IMR-90 (cell line): Measurements from ENCODE around the gene GPR142. TPM values are rescaled to one million over a fixed set of nuclear protein-coding genes. Genes with fewer than 3 reads are reported as not detected.

ENCODE experiments used
- ATAC-seq: fragments of 200-7000 bp; cut with Tn5 transposase; 2 replicates; pipeline ENCODE4 v1.9.1; 2020; ENCODE audit warnings: low read depth, mild to moderate bottlenecking, moderate library complexity
- BruUV-seq: library from RNA; stranded (reverse); fragments of 400-500 nt; replicated peaks from 2 replicates; lab custom pipeline; 2021; lab: Mats Ljungman, UMichigan
- CTCF ChIA-PET: fragments of 300-600 bp; formaldehyde crosslinking; extraction: SDS; loops from one replicate; lab custom pipeline; 2021; ENCODE audit warnings: antibody characterized with exemption; lab: Yijun Ruan, JAX
- POLR2A ChIA-PET: fragments of 300-600 bp; sonication (Branson Sonifier 250); formaldehyde crosslinking; loops from one replicate; lab custom pipeline; 2022; ENCODE audit warnings: antibody characterized with exemption; ENCODE audit not compliant: unreplicated experiment; lab: Charles Lee
- DNase-seq: peaks from one replicate; pipeline ENCODE4 v3.0.0; 2013
- H2AFZ ChIP-seq: replicated peaks from 2 replicates; pipeline ENCODE3; 2013; ENCODE audit warnings: low read length, mild to moderate bottlenecking; ENCODE audit not compliant: poor library complexity
- H2AK5ac ChIP-seq: 2 replicates; pipeline ENCODE4 v1.6.1; 2013; ENCODE audit warnings: low read depth, low read length, inconsistent platforms
- H2AK9ac ChIP-seq: replicated peaks from 2 replicates; pipeline ENCODE3; 2013; ENCODE audit warnings: mild to moderate bottlenecking, low read depth, low read length, moderate library complexity; ENCODE audit not compliant: poor library complexity
- H2BK120ac ChIP-seq: 2 replicates; pipeline ENCODE4 v1.6.1; 2013; ENCODE audit warnings: low read depth, low read length, inconsistent platforms
- H2BK15ac ChIP-seq: 3 replicates; pipeline ENCODE4 v1.6.1; 2013; ENCODE audit warnings: low read depth, low read length, inconsistent platforms
- H2BK20ac ChIP-seq: 2 replicates; pipeline ENCODE4 v1.6.1; 2013; ENCODE audit warnings: low read depth, mild to moderate bottlenecking, inconsistent platforms, low read length, moderate library complexity
- H2BK5ac ChIP-seq: 2 replicates; pipeline ENCODE4 v1.6.1; 2013; ENCODE audit warnings: mild to moderate bottlenecking, low read depth, low read length, inconsistent platforms; ENCODE audit not compliant: poor library complexity, severe bottlenecking
- H3K14ac ChIP-seq: replicated peaks from 2 replicates; pipeline ENCODE4 v1.6.1; 2013; ENCODE audit warnings: low read depth, low read length, inconsistent platforms
- H3K18ac ChIP-seq: 2 replicates; pipeline ENCODE4 v1.6.1; 2013; ENCODE audit warnings: low read depth, low read length, control low read depth
- H3K23ac ChIP-seq: 2 replicates; pipeline ENCODE4 v1.6.1; 2013; ENCODE audit warnings: low read depth, low read length, inconsistent platforms
- H3K27ac ChIP-seq: 2 replicates; pipeline ENCODE4 v1.5.1; 2013; ENCODE audit warnings: mild to moderate bottlenecking, control low read depth, low read length; ENCODE audit not compliant: insufficient read depth
- H3K27me3 ChIP-seq: 2 replicates; pipeline ENCODE4 v1.6.1; 2013; ENCODE audit warnings: low read length; ENCODE audit not compliant: control insufficient read depth, insufficient read depth
- H3K36me3 ChIP-seq: 2 replicates; pipeline ENCODE4 v1.6.1; 2013; ENCODE audit warnings: low read length, mixed read lengths; ENCODE audit not compliant: control insufficient read depth, insufficient read depth
- H3K4ac ChIP-seq: 2 replicates; pipeline ENCODE4 v1.6.1; 2013; ENCODE audit warnings: low read depth, low read length, inconsistent platforms
- H3K4me1 ChIP-seq: 2 replicates; pipeline ENCODE4 v1.6.1; 2013; ENCODE audit warnings: low read length, mixed read lengths; ENCODE audit not compliant: control insufficient read depth, insufficient read depth
- H3K4me2 ChIP-seq: 2 replicates; pipeline ENCODE4 v1.6.1; 2013; ENCODE audit warnings: low read depth, mild to moderate bottlenecking, control low read depth, low read length, moderate library complexity
- H3K4me3 ChIP-seq: 2 replicates; pipeline ENCODE4 v1.5.1; 2013; ENCODE audit warnings: low read depth, mild to moderate bottlenecking, control low read depth, low read length, moderate library complexity; ENCODE audit not compliant: insufficient read depth
- H3K56ac ChIP-seq: 2 replicates; pipeline ENCODE4 v1.6.1; 2013; ENCODE audit warnings: low read length, inconsistent platforms; ENCODE audit not compliant: insufficient read depth; ENCODE audit errors: extremely low read depth
- H3K79me1 ChIP-seq, 2 experiments: 2 replicates each; pipeline ENCODE4 v1.6.1; 2013; ENCODE audit warnings: low read length in 2 of 2, inconsistent platforms in 1 of 2, low read depth in 1 of 2
- H3K9ac ChIP-seq: 2 replicates; pipeline ENCODE4 v1.6.1; 2013; ENCODE audit warnings: low read depth, low read length, control low read depth
- H3K9me1 ChIP-seq: 2 replicates; pipeline ENCODE4 v1.6.1; 2013; ENCODE audit warnings: low read length, inconsistent platforms; ENCODE audit not compliant: insufficient read depth
- H3K9me3 ChIP-seq: 2 replicates; pipeline ENCODE4 v1.6.1; 2013; ENCODE audit warnings: low read length; ENCODE audit not compliant: control insufficient read depth, insufficient read depth
- H4K20me1 ChIP-seq: 2 replicates; pipeline ENCODE4 v1.6.1; 2013; ENCODE audit warnings: low read length, inconsistent platforms; ENCODE audit not compliant: insufficient read depth
- H4K5ac ChIP-seq: 2 replicates; pipeline ENCODE4 v1.6.1; 2013; ENCODE audit warnings: mild to moderate bottlenecking, low read depth, low read length, control low read depth
- H4K8ac ChIP-seq, 2 experiments: 2 replicates each; pipeline ENCODE4 v1.6.1; 2013; ENCODE audit warnings: low read depth in 2 of 2, low read length in 2 of 2, control low read depth in 1 of 2, inconsistent platforms in 1 of 2
- H4K91ac ChIP-seq: 2 replicates; pipeline ENCODE4 v1.6.1; 2013; ENCODE audit warnings: low read depth, low read length, inconsistent platforms; ENCODE audit not compliant: insufficient read depth
- BHLHE40 ChIP-seq: fragments of 150-350 bp; IDR thresholded peaks from 2 replicates; pipeline ENCODE4 v1.6.1; 2016; ENCODE audit warnings: mild to moderate bottlenecking, low read depth, low read length
- CEBPB ChIP-seq: IDR thresholded peaks from 2 replicates; pipeline ENCODE4 v1.6.1; 2012; ENCODE audit warnings: low read depth, low read length, improper control_type of control experiment
- CHD1 ChIP-seq: IDR thresholded peaks from 2 replicates; pipeline ENCODE4 v1.6.1; 2012; ENCODE audit warnings: low read depth, low read length, improper control_type of control experiment
- CTCF ChIP-seq: conservative IDR thresholded peaks from 2 replicates; pipeline ENCODE4 v1.5.1; 2012; ENCODE audit warnings: mild to moderate bottlenecking, low read depth, low read length, improper control_type of control experiment
- ELK1 ChIP-seq: fragments of 150-350 bp; IDR thresholded peaks from 2 replicates; pipeline ENCODE4 v1.6.1; 2016; ENCODE audit warnings: low read depth, mild to moderate bottlenecking, low read length, moderate library complexity, borderline replicate concordance
- FOS ChIP-seq: fragments of 150-350 bp; IDR thresholded peaks from 2 replicates; pipeline ENCODE4 v1.6.1; 2016; ENCODE audit warnings: low read depth, low read length
- MAFK ChIP-seq: IDR thresholded peaks from 2 replicates; pipeline ENCODE4 v1.6.1; 2012; ENCODE audit warnings: low read depth, low read length, improper control_type of control experiment
- MAZ ChIP-seq: IDR thresholded peaks from 2 replicates; pipeline ENCODE4 v1.6.1; 2012; ENCODE audit warnings: low read depth, mild to moderate bottlenecking, low read length, improper control_type of control experiment, moderate library complexity, borderline replicate concordance
- MXI1 ChIP-seq: IDR thresholded peaks from 2 replicates; pipeline ENCODE4 v1.6.1; 2012; ENCODE audit warnings: low read depth, mild to moderate bottlenecking, low read length, moderate library complexity, borderline replicate concordance
- NFE2L2 ChIP-seq: fragments of 150-350 bp; IDR thresholded peaks from 2 replicates; pipeline ENCODE4 v1.6.1; 2016; ENCODE audit warnings: low read depth, mild to moderate bottlenecking, low read length
- POLR2A ChIP-seq: IDR thresholded peaks from 2 replicates; pipeline ENCODE4 v1.6.1; 2012; ENCODE audit warnings: mild to moderate bottlenecking, low read depth, low read length
- RAD21 ChIP-seq: IDR thresholded peaks from 2 replicates; pipeline ENCODE4 v1.6.1; 2012; ENCODE audit warnings: low read length, improper control_type of control experiment
- RCOR1 ChIP-seq: IDR thresholded peaks from 2 replicates; pipeline ENCODE4 v1.6.1; 2012; ENCODE audit warnings: mild to moderate bottlenecking, low read length, improper control_type of control experiment; ENCODE audit not compliant: insufficient replicate concordance
- RFX5 ChIP-seq: IDR thresholded peaks from 2 replicates; pipeline ENCODE4 v1.8.0; 2012; ENCODE audit warnings: low read depth, mild to moderate bottlenecking, low read length, moderate library complexity
- SMC3 ChIP-seq: fragments of 150-350 bp; IDR thresholded peaks from 2 replicates; pipeline ENCODE4 v1.6.1; 2016; ENCODE audit warnings: low read depth, mild to moderate bottlenecking, antibody characterized with exemption, low read length, moderate library complexity
- USF2 ChIP-seq: fragments of 150-350 bp; IDR thresholded peaks from 2 replicates; pipeline ENCODE4 v1.6.1; 2017; ENCODE audit warnings: mild to moderate bottlenecking, antibody characterized with exemption, low read length, low read depth
- WGBS, 2 experiments: methylation state at CpG; one replicate each; pipeline versions ENCODE4 v1.1.5 to v1.1.7; 2013; ENCODE audit warnings: missing lambda C conversion rate in 2 of 2; ENCODE audit not compliant: insufficient read length in 1 of 2; ENCODE audit errors: extremely low coverage in 2 of 2; 5-methylcytosine and 5-hydroxymethylcytosine counted together
- dilution Hi-C: fragments of 300-500 bp; cut with HindIII; formaldehyde crosslinking; loops from one replicate; pipeline ENCODE4 v1.14.3; 2018; ENCODE audit warnings: low sequenced_read_pairs; ENCODE audit not compliant: unreplicated experiment
- in situ Hi-C: fragments of 300-500 bp; cut with MboI; formaldehyde crosslinking; loops from 3 replicates; pipeline ENCODE4 v1.14.3; 2019; ENCODE audit warnings: low sequenced_read_pairs, inconsistent platforms, mixed read lengths
- intact Hi-C: fragments of 100-400 bp; cut with micrococcal nuclease; formaldehyde crosslinking; loops from 2 replicates; pipeline ENCODE4 v1.10.0; 2022
- polyA plus RNA-seq, 3 experiments: library from polyadenylated mRNA; depleted of rRNA; stranded (reverse); fragments of >200 nt; gene quantifications; 2 replicates each; pipeline ENCODE4 v1.2.3, GENCODE V29; 2012; ENCODE audit warnings: low replicate concordance in 1 of 3
- total RNA-seq: library from RNA; depleted of rRNA; stranded (reverse); fragments of >200 nt; gene quantifications from 2 replicates; pipeline ENCODE4 v1.2.3, GENCODE V29; 2012

Gene GPR142
- total and polyA plus RNA-seq, 2 of the 4 experiments (the other 2 are of a cell fraction): not detected

GRCh38 chr17:74337834-74338500, 29.3 kb upstream of the GPR142 start:
- ATAC-seq: no peak
- no peak overlapping the region for H4K8ac ChIP-seq
- POLR2A ChIA-PET: no interaction called here
- no peak overlapping the region for H2AK9ac ChIP-seq
- WGBS, 2 experiments: 45% methylated on average over 4 of the region's 12 CpGs; no CpG with 5 or more reads in 1 of the 2 experiments
- H3K18ac ChIP-seq: no peak overlapping the region
- H3K4me2 ChIP-seq: no peak overlapping the region
- H3K79me1 ChIP-seq: no peaks in the 10 kb centered on the region
- H2BK5ac ChIP-seq: no peak overlapping the region
- no peak overlapping the region for H2BK15ac ChIP-seq
- intact Hi-C loops (no loop called here), dilution Hi-C loops (no loop called here), in situ Hi-C loops (no loop called here)
- no peaks in the 10 kb centered on the region for H3K36me3 ChIP-seq
- no peak for TF ChIP-seq MAZ
- TF ChIP-seq FOS: no peak
- TF ChIP-seq MAFK: no peak
- TF ChIP-seq MXI1: no peak
- TF ChIP-seq RAD21: no peak
- TF ChIP-seq ELK1: no peak
- no peak for TF ChIP-seq USF2
- no peak for TF ChIP-seq BHLHE40
- TF ChIP-seq CTCF: no peak
- no peak for TF ChIP-seq RFX5
- no peak for TF ChIP-seq NFE2L2
- no peak for TF ChIP-seq CHD1
- TF ChIP-seq SMC3: no peak
- no peak for TF ChIP-seq RCOR1
- no peak for TF ChIP-seq CEBPB
- TF ChIP-seq POLR2A: no peak
- H3K4ac ChIP-seq: no peak overlapping the region
- BruUV-seq: no TSS peak
- no peak overlapping the region for H3K23ac ChIP-seq
- CTCF ChIA-PET: interaction anchor here (0.5 kb wide), 1 partner anchor 119 kb away, joined by 4 read pairs; no protein-coding TSS in a partner anchor
- no peak overlapping the region for H2AK5ac ChIP-seq
- no peak overlapping the region for H2BK20ac ChIP-seq
- H2AFZ ChIP-seq: no peak overlapping the region
- no peak overlapping the region for H3K4me3 ChIP-seq
- H3K27ac ChIP-seq: no peak overlapping the region
- no peak overlapping the region for H4K91ac ChIP-seq
- no peaks in the 10 kb centered on the region for H3K4me1 ChIP-seq
- no peak overlapping the region for H3K9ac ChIP-seq
- H3K27me3 ChIP-seq: no peaks in the 10 kb centered on the region
- H4K20me1 ChIP-seq: no peaks in the 10 kb centered on the region
- H3K56ac ChIP-seq: no peak overlapping the region
- no peak overlapping the region for H3K14ac ChIP-seq
- H4K5ac ChIP-seq: no peak overlapping the region
- H3K9me3 ChIP-seq: no peaks in the 10 kb centered on the region
- no peaks in the 10 kb centered on the region for H3K9me1 ChIP-seq
- no peak overlapping the region for H2BK120ac ChIP-seq
- DNase-seq: no peak
